ENCODE measurements around the gene PCID2.
"Not testable (repeated sequence)": the region's sequence is repeated elsewhere in the genome, so short reads cannot be mapped to it uniquely, and the experiment has no call there.

Gene PCID2

DNA sequence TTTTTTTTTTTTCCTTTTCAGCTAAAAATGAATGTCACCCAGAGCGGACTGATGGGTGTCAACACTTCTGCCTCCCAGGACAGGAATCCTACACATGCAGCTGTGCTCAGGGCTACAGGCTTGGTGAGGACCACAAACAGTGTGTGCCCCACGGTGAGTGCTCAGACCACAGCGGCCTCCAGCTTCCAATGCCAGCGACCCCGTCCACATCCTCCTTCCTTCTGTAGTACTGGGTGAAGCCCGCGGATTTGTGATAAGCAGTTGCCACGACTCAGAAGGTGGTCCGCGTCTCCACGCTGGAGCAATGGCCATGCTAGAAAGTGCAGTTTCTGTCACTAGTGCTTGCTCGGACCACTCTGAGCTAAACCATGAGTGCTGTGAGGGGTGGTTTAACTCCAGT, 44.0 kb downstream of the PCID2 start:
- no peak for DNase-seq (ENCODE audit: low read depth)

DNA sequence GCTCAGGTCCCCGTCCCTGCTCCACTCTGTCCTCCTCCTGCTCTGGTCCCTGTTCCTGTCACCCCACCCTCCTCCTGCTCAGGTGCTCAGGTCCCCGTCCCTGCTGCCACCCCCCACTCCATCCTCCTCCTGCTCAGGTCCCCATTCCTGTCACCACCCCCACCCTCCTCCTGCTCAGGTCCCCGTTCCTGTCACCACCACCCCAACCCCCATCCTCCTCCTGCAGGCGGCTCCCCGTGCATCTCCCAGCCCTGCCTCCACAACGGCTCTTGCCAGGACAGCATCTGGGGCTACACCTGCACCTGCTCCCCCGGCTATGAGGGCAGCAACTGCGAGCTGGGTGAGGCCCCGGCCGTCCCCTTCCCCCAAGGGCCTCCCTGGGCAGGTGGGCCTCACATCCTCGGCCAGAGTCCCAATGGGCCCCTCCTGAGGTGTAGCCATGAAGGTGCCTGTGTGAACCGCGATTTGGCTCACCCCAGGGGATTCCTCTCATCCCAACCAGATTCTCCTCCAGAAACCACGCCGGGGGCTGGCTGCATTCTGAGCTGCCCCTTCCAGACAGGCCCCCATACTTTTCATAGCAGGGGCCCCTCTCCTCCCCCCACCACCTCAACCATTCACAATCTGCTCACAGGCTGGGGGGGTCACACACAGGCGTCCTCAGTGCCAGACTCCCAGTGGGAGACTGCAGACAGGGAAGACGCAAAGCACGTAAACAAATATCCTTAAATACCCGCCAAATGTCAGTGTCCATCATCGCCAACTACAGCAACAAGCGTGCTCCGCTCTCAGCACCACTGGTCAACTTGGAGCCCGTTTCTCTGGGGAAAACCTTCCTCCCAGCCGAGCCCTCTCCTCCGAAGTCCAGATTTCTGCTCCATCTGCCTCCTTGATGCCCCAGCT, 45.4 kb downstream of the PCID2 start:
- no peak for DNase-seq (ENCODE audit: low read depth)

DNA sequence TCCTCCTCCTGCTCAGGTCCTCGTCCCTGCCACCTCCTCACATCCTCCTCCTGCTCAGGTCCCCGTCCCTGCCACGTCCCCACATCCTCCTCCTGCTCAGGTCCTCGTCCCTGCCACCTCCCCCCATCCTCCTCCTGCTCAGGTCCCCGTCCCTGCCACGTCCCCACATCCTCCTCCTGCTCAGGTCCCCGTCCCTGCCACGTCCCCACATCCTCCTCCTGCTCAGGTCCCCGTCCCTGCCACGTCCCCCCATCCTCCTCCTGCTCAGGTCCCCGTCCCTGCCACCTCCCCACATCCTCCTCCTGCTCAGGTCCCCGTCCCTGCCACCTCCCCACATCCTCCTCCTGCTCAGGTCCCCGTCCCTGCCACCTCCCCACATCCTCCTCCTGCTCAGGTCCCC, 46.5 kb downstream of the PCID2 start:
- DNase-seq (ENCODE audit: low read depth): not testable (repeated sequence)

DNA sequence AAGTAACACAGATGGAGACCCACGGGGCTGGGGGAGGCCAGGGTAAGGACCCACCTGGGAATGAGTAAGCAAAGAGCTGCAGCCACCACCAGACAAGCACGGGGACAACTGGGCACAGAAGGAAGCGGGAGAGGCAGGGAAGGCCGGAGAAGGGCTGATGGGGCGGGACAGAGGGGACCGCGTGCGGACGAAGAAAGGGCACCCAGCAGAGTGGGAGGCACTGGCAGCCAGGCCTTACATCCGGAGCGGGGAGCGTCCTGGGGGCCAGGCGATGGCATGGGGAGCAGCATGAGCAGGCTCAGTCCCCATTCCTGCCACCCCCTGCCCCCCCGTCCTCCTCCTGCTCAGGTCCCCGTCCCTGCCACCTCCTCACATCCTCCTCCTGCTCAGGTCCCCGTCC, 47.0 kb downstream of the PCID2 start:
- no peak for DNase-seq (ENCODE audit: low read depth)

DNA sequence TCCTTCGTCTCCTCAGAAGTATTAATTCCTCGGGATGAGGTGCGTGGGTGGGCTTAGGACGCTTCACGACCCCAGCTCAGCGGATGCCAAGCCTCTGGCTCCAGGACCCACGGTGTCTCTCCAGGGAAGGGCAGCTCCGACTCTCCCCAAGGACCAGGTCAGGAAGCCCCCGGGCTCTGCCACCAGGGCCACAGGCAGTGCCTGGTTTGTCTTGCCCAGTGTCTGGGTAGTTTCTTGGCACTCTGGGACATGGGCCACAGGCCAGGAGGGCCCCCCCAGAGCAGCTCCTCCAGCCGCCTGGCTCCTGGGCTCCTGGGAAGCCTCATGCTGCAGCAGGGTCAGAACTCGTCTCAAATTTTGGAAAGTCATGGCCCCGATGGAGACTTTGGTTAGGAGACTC, 47.5 kb downstream of the PCID2 start:
- DNase-seq (ENCODE audit: low read depth): no peak

DNA sequence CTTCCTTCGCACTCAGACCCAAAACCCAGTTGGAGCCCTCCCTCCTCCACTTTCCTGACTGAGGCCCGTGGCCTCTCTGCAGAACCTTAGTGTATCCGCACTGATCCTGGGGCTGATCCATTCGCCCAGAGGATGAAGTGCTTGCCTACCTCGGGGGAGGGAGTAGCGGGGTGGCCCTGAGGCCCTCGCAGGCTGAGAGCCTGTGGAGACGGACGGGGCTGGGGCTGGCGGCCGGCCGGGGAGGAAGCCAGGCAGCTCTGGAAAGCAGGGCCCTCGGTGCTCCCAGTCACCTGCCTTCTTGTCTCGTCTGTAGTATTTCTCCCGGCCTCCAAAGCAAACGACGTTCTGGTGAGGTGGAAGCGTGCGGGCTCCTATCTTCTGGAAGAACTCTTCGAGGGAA, 48.8 kb downstream of the PCID2 start:
- no peak for DNase-seq (ENCODE audit: low read depth)

DNA sequence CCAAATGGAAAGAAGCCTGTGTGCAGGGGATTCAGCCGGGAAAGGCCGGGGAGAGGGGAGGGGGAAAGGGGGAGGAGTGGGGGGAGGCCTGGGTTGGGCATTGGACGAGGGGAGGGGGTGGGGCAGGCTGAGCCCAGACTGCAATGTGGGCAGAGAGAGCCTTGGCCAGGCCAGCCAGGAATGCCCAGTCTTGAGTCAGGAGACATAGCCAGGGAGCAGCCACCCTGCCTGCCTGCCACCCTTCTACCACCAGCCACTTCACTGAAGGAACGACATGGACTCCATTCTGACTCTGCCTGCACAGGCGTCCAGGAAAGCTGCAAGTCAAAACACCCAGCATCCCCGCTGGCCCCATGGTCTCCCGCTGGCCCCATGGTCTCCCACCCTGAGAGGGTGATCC, 49.5 kb downstream of the PCID2 start:
- no peak for DNase-seq (ENCODE audit: low read depth)

DNA sequence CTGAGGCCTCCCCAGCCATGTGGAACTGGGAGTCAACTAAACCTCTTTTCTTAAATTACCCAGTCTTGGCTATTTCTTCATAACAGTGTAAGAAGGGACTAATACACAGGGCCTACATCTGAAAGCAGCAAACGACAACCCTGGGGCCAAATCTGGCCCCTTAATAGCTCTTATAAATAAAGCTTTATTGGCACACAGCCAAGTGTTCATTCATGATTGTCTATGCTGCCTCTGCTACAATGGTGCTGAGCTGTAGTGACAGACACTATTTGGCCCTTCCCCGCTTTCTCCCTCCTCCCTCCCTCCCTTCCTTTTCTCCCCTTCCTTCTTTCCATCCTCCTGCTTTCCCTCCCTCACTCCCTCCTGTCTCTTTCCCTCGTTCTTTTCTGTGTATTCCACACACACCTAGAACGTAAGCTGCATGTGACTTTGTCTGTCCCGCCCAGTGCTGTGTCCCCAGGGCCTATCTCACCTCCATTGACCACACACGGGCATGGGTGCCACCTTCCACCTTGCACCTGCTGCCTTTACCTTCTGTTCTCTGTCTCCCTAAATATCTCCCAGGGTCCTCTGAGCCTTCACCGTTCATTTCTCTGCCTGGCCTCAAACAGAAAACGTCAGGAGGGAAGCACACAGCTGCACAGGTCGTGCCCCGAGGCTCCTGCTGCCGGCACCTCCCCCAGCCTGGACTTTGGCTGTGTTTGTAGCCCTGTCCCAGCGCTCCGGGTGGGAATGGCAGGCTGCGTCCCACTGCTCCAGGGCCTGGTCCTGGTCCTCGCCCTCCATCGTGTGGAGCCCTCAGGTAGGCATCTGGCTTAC, 50.3 kb downstream of the PCID2 start, which contains the start of gene PROZ:
Gene PROZ (plus strand): TSS at position 720 of the 819 bp plus-strand sequence. CDS start 13 bp downstream, at position 733.
- no peak for DNase-seq (ENCODE audit: low read depth)

DNA sequence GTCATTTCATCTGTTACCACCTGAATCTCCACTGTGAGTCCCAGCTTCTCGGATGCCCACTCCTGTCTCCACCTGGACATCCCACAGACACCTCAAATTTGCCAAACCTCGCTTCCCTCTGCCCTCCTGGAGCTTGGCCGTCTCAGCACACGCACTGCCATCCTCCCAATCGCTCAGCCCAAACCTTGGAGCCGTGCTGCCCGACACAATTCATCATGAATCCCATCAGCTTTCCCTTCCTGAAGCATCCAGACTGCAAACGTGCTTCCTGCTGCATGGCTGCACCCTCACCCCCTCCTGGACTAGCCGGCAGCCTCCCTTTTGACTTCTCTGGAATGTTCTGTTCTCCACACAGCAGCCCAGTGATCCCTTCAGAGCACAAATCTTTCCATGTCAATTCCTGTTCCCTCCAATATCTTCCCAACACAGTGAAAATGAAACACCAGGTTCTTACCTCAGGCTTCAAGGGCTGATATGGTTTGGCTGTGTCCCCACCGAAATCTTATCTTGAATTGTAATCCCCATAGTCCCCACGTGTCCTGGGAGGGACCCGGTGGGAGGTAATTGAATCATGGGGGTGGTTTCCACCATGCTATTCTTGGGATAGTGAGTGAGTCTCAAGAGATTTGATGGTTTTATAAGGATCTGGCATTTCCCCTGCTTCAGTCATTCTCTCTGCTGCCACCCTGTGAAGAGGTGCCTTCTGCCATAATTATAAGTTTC, 51.1 kb downstream of the PCID2 start:
- DNase-seq (ENCODE audit: low read depth): no peak

DNA sequence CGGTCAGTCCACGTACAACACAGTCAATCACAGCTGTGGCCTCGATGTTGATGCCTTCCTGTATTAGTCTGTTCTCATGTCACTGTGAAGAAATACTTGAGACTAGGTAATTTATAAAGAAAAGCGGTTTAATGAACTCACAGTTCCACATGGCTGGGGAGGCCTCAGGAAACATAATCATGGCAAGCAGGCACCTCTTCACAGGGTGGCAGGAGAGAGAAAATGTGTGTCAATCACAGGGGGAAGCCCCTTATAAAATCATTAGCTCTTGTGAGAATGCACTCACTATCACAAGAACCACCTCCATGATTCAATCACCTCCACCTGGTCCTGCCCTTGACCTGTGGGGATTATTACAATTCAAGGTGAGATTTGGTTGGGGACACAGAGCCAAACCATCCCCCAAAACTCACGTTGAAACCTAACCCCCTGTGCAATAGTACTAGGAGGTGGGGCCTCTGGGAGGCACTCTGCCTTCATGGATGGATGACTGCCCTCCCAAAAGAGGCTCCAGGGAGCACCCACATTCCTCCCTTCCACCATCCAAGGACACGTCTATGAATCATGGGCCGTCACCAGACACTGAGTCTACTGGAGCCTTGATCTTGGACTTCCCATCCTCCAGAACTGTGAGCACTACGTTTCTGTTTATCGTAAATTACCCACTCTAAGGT, 52.4 kb downstream of the PCID2 start:
- no peak for DNase-seq (ENCODE audit: low read depth)

DNA sequence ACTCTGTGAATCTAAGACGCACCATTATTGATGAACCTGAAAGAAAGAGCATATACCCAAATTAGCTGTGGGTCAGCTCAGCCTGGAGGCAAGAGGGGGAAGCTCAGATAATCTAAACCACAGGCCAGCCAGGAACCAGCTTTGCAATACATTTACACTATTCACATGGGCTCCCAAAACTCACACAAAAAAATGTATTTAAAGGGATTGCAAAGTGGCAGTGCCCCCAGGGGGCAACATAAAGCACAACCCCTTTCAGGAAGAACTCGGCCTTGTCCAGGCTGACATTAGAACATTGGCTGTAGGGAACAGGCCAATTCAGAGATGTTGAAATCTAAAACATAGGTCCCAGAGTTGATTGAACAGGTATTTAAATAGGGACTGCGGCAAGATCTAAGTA, 53.3 kb downstream of the PCID2 start:
- no peak for DNase-seq (ENCODE audit: low read depth)

DNA sequence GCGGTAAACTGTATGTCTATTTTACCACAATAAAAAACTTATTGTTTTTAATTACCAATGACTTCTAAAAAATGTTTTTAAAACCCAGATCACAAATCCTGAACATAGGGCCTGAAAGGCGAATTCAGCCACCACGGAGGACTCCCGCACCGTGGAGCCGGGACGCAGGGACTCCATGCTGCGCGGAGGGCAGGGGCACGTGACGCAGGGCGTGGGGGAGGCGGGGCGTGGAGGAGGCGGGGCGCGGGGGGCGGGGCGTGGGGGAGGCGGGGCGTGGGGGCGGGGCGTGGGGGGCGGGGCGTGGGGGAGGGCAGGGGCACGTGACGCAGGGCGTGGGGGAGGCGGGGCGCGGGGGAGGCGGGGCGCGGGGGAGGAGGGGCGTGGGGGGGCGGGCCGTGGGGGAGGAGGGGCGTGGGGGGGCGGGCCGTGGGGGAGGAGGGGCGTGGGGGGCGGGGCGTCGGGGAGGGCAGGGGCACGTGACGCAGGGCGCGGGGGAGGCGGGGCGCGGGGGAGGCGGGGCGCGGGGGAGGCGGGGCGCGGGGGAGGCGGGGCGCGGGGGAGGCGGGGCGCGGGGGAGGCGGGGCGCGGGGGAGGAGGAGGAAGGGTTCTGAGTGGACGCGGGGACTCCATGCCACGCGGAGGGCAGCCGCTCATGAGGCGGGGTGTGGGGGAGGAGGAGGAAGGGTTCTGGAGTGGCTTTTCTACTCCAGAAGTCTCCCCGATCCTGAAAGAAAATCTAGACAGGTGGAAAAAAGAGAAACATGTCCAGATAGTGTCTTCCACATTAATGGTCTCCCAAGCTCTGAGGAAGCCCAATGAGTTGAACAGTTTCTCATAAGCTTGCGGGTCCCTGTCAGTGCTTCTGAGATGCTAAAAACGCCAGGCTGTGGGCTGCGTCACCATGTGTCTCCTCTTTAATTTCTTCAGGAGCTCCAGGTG, 54.4 kb downstream of the PCID2 start:
- peak; percentile 77 for DNase-seq (ENCODE audit: low read depth)

DNA sequence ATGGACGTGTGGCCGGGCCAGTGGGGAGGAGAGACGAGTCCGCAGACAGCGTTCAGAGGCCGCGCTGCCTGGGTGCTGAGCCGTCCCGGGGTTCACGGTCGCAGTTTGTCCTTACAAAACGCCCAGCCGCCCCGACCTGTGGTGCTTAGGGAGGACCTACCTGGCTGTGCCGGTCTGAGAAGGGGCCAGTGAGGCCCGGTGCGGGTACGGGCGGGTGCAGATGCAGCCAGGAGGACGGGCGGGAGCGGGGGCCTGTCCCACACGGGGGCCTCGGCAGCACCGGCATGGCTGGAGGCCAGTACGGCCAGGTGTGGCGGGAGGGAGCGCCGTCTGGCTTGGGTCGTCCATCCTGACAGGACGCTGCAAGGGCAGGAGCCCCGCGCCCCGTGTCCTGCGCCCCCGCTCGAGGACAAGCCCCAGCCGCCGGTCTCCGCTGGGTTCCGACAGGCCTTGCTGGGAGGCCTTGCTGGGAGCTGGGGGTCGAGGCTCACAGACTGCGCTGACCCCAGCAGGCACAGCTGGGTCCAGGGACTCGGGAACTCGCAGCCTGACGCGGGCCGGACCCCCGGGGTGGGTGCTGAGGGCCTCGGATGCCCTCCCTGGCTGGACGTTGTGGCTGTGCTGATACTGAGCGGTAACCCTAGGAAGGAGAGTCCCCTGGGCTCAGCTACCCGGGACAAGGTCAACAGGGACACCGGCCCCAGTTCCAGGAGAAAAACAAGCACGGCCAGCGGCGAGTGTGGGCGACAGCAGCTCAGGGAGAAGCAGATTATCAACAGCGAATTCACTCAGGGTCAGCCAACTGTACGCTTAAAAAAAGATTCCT, 55.3 kb downstream of the PCID2 start:
- DNase-seq (ENCODE audit: low read depth): no peak

DNA sequence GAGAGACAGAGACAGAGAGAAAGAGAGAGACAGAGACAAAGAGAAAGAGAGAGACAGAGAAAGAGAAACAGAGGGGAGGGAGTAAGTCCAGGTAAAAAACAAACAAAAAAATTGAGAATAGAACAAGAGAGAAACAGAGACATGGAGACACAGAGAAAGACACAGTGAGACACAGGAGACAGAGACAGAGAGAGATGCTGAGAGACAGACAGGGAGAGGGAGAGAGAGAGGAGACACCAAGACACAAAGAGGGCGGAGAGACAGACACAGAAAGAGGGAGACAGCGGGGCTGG, 55.8 kb downstream of the PCID2 start:
- no peak for DNase-seq (ENCODE audit: low read depth)

DNA sequence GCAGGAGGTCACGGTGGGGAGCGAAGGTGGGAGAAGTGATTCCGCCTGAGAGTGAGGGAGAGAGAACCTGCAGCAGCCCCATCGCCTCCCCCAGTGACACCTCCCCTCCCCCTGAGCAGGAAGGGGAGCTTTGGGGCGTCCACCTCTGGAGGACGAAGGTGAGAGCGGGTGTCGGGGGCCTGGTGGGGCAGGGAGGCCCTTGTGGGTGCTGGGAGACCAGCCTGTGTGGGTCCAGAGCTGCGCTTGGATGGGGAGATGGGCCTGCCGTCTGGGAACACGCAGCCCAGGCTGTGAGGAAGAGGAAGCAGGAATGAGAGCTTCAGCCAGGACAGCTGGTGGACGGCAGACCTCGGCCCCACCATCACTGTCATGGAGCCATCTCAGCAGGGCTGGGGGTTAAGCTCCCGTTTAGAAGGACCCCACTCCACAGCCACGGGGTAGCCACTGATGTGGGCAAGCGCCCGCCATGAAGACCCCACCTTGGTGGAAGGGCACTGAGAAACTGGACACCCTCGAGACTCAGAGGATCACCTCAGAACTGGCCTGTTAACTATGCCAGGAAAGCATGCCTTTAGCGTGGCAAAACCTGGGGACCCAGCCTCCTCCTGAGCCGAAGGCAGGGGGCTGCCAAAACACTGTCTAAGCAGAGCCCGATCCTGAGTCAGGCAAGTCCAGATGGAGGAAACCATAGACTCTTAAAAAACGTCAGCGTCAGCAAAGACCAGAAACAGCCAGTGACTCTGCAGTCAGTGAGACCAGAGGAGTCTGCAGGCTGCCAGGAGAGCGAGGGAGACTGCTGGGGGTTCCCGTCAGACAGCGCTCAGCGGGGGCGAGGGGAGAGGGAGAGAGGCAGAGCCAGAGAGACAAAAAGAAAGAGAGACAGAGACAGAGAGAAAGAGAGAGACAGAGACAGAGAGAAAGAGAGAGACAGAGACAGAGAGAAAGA, 56.5 kb downstream of the PCID2 start:
- DNase-seq (ENCODE audit: low read depth): peak; percentile 67

DNA sequence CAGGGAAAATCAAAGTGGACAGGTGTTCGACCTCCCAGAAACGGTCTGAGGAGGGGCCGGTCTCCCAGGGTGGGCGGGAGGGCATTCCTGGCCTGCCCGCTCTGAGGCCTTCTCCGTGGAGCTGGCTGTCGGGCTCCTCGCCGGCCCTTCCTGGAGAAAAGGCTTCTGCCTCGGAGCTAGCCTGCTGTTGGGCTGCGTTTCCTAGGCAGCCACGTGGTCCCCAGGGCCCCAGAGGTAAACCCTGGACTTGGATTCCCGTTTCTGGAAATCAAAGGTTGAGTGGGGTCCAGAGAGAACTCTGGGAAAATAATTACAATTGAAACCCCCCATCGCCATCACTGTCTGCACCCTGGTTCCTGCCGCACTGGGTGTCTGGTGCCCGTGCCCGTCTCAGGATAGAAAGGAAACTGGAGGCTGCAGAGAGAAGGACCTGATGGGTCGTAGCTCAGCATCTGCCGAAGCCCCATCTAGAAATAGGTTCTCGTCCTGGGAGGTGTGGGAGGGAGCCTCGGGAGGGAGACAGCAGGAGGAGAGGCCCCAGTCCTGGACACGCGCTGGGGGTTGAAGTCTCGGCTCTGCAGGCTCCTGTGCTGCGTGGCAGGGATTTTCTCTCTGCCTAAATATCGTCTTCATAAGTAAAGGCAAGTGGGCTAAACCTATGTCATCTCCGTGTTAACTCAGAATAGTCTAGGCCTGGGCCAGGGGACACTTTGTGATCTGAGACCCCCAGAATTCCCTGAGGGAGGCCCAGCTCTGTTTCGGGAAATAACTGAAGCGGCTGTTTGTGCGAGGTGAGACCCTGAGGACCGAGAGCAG, 57.7 kb downstream of the PCID2 start:
- DNase-seq (ENCODE audit: low read depth): no peak

DNA sequence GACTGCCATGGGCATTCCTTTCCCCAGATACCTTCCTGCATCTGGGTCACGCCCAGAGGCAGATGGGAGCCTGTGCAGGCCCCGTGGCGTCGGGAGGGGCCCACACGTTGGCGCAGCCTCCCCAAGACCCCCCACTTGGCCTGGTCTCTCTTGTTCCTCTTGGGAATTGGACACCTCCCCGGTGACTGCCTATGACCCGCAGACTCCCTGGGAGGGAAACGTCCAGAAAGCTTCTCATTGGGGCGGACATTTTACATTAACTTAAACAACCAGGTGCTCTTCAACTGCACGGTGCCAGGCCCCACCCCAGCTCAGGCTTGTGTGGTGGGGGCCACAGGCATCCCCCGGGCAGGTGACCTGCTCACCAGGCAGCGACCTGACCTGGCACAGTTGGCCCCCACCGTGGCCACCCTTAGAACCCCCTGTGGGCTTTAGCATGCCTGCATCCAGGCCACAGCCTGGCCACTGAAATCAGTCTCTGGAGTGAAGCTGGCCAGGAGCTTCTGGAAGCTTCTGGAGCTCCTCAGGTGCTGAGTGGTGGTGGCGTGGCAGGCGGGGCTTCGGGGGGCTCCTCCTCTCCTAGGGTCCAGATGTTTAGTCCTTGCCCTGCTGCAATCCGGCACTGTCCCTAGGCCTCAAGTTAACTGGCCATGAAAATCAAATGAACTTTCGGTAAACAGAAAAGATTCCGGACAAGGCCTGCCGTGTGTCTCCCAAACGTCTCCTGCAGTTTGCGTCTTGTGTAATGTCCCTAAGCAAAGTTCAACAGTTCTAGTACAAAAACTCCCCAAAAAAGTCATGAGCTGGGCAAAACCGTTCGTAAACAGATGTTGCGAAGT, 58.5 kb downstream of the PCID2 start:
- DNase-seq (ENCODE audit: low read depth): no peak
